Stimulated activated CD4-positive, alpha-beta T cell treated with anti-CD3 and anti-CD28 coated beads, Interleukin-4, amount 100 ng/mL, for 48 hours (primary cell): ENCODE results near the gene ITPKC.
"Not testable (repeated sequence)": the region's sequence is repeated elsewhere in the genome, so short reads cannot be mapped to it uniquely, and the experiment has no call there.

Experiments used
- DNase-seq, 2 donors: peaks; one replicate each; pipeline ENCODE4 v3.0.0-alpha.2; 2020; ENCODE audit warnings: low read depth in 2 of 2

Gene ITPKC

DNA sequence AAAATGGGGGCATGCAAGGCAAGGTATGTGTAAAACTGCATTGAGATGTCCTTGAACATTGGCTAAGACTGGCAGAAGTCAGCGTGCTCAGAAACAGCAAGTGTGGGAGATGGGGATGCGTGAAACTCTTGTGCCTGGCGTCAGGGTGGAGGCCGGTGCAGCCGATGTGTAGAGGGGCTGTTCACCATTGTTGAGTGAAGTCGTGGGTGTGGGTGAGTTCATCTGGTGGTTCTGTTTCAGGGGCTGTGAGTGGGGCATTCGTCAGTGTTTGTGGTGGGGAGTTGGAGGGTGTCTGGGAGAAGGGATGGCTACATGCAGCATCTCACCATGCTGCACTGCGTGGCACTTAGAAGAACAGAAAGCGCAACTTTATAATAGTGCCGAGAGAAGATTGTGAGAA lies 47.1 kb downstream of the ITPKC start:
- DNase-seq: no peak

DNA sequence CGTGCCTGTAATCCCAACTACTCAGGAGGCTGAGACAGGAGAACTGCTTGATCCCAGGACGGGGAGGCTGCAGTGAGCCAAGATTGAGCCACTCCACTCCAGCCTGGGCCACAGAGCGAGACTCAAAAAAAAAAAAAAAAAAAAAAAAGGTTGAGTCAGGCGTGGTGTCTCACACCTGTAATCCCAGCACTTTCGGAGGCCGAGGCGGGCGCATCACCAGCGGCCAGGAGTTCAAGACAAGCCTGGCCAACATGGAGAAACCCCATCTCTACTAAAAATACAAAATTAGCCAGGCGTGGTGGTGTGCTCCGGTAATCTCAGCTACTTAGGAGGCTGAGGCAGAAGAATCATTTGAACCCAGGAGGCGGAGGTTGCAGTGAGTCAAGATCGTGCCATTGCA lies 49.5 kb downstream of the ITPKC start:
- DNase-seq: not testable (repeated sequence)

DNA sequence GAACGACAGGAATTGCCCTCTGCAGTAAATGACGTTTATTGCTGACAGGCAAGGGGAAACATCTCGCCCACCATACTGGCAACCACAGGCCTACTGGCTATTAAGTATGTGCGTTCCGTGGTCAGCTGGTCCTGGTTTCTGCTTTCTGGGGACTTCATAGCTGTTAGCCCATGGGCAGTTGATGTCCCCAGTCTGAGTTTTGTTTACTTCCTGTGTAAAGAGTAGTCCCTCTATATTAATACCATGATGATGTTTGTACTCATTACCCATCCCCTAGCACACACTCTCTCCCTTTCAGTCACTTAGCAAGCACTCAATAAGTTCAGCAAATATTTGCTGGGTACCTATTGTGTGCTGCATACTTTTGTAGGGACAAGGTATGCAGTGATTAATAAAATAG lies 52.0 kb downstream of the ITPKC start:
- no peak for DNase-seq

GRCh38 chr19:40771101-40771862 lies 54.4 kb downstream of the ITPKC start:
- DNase-seq: not testable (repeated sequence)

DNA sequence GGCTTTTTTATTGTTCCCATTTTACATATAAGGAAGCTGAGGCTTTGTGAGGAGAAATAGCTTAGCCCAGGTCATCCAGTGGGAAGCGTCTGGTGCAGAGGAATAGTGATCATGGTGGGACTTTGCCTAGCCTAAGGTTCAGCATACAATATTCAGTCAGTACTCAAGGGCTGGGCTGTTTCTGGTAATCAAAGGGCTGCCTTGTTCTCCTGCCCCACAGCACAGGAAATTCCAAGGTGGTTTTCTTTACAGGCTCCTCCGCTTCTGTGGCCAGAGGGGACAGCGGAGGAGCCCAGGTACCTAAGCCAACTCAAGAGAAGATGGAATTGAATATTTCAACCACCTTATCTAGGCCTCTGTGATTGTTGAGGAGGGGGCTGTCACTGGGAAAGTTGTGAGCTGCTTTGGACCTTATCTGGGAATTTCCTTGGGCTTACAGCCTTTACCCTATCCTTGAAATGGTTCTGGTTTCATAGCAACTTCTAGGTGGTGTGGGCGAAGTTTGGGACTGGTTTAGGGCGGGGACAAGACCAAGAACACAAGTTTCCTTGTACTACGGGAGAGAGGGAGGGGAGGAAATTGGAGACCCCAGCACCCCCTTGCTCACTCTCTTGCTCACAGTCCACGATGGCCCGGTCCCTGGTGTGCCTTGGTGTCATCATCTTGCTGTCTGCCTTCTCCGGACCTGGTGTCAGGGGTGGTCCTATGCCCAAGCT lies 58.2 kb downstream of the ITPKC start, which contains the start of gene MIA:
TSS of gene MIA (plus strand) at position 606 of the 716 bp plus-strand sequence. CDS start at position 628, 22 bp downstream.
- DNase-seq: no peak

DNA sequence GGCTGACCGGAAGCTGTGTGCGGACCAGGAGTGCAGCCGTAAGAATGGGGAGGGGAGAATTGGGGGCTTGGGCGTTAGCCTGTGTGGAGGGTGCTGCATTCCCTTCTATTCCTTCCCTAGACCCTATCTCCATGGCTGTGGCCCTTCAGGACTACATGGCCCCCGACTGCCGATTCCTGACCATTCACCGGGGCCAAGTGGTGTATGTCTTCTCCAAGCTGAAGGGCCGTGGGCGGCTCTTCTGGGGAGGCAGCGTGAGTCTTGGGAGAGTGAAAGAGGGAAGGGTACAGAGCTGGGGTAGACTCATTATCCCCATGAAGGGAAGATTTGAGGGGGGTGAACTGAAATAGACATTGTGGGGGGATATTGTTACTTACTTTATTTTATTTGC lies 58.7 kb downstream of the ITPKC start:
- DNase-seq: no peak

GRCh38 chr19:40776364-40776763 lies 59.5 kb downstream of the ITPKC start:
- DNase-seq: no peak

GRCh38 chr19:40776932-40777644 lies 60.2 kb downstream of the ITPKC start:
- peak; percentile 81 to 83 for DNase-seq

GRCh38 chr19:40777645-40777936 lies 60.7 kb downstream of the ITPKC start:
- no peak for DNase-seq

DNA sequence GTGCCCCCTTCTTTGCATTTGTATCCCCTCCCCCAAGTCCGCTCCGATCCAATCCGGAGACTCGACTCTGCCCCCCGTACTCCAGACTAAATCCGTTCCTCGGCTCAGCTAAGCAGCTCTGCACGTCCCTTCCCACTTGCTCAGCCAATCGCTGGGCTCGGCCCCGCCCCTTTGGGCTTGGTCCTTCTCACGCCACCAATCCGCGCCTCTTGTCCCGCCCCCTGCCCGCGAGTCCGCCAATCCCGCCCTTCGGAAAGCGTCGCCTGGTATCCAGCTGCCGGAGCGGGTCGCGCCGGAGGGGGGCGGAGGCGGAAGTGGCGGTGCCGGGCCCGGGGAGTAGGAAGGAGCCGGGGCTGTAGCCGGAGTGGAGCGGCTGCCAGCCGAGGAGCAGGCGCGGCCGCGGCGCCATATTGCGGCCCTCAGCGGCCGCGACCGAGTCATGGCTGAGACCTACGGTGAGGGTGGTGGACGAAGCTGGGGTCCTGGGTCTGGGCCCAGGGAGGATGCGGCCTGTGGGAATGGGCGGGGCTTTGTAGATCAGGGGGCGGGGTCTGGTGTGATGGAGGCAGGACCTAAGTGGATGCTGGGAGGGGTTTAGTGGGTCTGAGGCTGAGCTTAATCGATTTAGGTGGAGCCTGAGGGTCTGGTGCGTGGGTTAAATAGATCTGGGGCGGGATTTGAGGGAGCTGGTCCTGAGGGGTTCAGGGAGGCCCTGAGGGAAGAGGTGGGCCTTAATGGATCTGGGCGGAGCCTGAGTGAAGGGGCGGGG lies 61.2 kb downstream of the ITPKC start, which contains the start of gene RAB4B:
TSS of gene RAB4B (plus strand) at position 311 of the 769 bp plus-strand sequence. CDS start at position 440, 129 bp downstream.
- DNase-seq: peak; percentile 99 to 100

DNA sequence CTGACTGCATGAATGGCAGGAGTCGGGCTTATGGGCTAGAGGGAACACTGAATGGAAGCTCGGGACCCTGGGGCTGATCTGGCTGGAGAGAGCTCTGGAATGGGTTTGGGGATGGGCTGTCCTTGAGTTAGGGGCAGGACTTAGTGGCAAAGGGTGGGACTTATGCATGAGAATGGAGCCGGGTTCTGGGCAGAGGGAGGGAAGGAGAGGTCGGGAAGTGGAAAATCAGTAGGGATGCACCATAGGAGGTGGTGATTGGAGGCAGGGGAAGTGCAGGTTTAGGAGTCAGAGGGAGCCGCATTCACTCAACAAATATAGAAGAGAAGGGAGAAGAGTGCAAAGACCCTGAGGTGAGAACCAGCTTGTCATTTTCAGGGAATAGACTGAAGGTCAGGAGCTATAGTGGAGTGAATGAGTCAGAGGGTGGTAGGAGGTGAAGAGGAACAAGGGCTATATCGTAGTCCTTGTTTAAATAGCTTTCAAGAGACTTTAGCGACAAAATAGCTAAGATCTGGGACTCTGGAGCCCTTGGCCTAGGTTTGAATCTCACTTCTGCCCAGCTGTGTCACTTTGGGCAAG lies 61.9 kb downstream of the ITPKC start:
- DNase-seq: no peak

- DNase-seq: no peak
Measured at GRCh38 chr19:40780582-40780981, 63.7 kb downstream of the ITPKC start.

DNA sequence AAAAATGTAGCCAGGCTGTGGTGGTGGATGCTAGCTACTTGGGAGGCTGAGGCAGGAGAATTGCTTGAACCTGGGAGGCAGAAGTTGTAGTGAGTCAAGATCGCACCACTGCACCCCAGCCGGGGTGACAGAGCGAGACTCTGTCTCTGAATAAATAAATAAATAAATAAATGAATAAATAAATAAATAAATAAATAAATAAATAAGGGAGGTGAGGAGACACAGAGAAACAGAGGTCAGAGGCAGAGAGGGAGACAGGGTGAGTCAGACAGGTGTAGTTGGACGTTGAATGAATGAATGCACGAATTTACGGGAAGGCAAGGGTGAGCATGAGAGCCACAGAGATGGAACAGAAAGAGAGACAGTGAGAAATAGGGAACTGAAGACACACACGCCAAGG lies 64.2 kb downstream of the ITPKC start:
- DNase-seq: no peak

GRCh38 chr19:40783711-40784110 lies 66.8 kb downstream of the ITPKC start:
- DNase-seq: no peak

DNA sequence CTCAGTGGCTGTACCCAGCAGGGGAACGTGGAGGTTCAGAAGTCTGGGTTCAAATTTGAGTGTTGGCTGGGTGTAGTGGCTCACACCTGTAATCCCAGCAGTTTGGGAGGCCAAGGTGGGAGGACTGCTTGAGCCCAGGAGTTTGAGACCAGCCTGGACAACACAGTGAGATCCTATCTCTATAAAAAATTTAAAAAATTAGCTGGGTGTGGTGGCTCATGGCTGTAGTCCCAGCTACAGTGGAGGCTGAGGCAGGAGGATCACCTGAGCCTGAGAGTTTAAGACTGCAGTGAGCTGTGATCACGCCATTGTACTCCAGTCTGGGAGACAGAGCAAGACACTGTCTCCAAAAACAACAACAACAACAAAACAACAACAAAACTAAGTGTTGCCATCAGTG lies 67.2 kb downstream of the ITPKC start:
- DNase-seq: not testable (repeated sequence)

DNA sequence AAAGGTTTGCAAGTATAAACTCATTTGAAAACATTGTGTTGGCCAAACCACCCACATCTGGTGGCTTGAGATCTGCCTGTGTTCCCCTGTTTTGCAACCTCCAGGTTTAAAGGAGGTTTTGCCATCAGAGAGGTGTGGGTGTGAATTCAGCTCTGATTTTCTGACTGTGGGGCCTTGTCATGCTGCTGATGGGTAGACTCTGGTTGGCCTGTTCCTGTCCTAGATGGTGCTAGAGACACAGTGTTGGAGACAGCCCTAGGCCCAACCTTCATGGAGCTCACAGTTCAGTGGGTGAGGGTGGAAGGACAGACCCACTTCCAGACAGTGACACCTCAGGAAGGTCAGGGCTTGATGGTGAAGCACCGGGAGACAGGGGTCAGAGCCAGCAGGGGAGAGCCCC lies 68.6 kb downstream of the ITPKC start:
- DNase-seq: no peak

- no peak for DNase-seq
Measured at GRCh38 chr19:40786060-40787037, 69.4 kb downstream of the ITPKC start.
